Measurements from ENCODE around the gene PHLDA1. TPM values are rescaled to one million over a fixed set of nuclear protein-coding genes. Genes with fewer than 3 reads are reported as not detected.

PHLDA1 gene
- total and polyA plus RNA-seq, 10 of the 15 experiments (the other 5 are each of a cell fraction or from before 2014, with no cell fraction given): 0.66 to 14.2 (median 1.3) TPM

- no peak for ATAC-seq
- Histone ChIP-seq H3K27me3 (replicated peaks in 1 of 2; ENCODE audit: control insufficient read depth in 2 of 2, insufficient read depth in 2 of 2, low read length in 1 of 2) (no peaks in the 10 kb centered on the region), H3K27ac (ENCODE audit: control insufficient read depth, insufficient read depth) (no peak overlapping the region), H3K36me3 (ENCODE audit: control insufficient read depth in 2 of 2, insufficient read depth in 2 of 2, low read length in 1 of 2) (peaks cover 0 to 9% of the 10 kb centered on the region in 2 experiments; a peak in 2 of 4 replicates), H3K4me1 (ENCODE audit: control insufficient read depth, insufficient read depth, low read length) (no peaks in the 10 kb centered on the region), H2AFZ (ENCODE audit: control insufficient read depth, low read depth, low read length) (no peak overlapping the region), H3K79me2 (ENCODE audit: control insufficient read depth, insufficient read depth, low read length) (no peaks in the 10 kb centered on the region), H3K9ac (ENCODE audit: control insufficient read depth, insufficient read depth, low read length) (no peak overlapping the region), H3K9me3 (replicated peaks; ENCODE audit: control insufficient read depth, insufficient read depth, low read length) (no peaks in the 10 kb centered on the region), H3K4me3 (no peak overlapping the region), H4K20me1 (ENCODE audit: control insufficient read depth, insufficient read depth) (no peaks in the 10 kb centered on the region), H3K4me2 (ENCODE audit: control insufficient read depth, insufficient read depth) (no peak overlapping the region)
- no peak for FAIRE-seq
- intact Hi-C loops (cut with micrococcal nuclease; ENCODE audit: unreplicated experiment) (no loop called here), in situ Hi-C loops (cut with MboI) (no loop called here)
- POLR2A ChIA-PET: no interaction called here
- SMC1A ChIA-PET (ENCODE audit: uncharacterized antibody, unreplicated experiment): interaction anchor here (0.7 to 2.5 kb wide), 5 partner anchors 10 to 559 kb away, joined by 3 to 9 read pairs (median 3); no protein-coding TSS in a partner anchor
- no peak for TF ChIP-seq NRF1 (conservative IDR thresholded peaks at IDR 0.05; ENCODE audit: low read depth, low read length)
- CTCF ChIA-PET: interaction anchor here (0.6 to 1.6 kb wide), 5 partner anchors 10 to 519 kb away, joined by 3 to 7 read pairs (median 4); no protein-coding TSS in a partner anchor
- no peak for DNase-seq (ENCODE audit: low read depth, low spot score)
- WGBS (ENCODE audit: insufficient coverage, insufficient replicate concordance, low lambda C conversion rate, missing lambda C conversion rate): 93% methylated on average over 3 of the region's 4 CpGs
- RAD21 ChIA-PET (ENCODE audit: unreplicated experiment): interaction anchor here (1.4 kb wide), 1 partner anchor 516 kb away, joined by 3 read pairs; no protein-coding TSS in a partner anchor
- no TSS peak for BruUV-seq (replicated peaks)
These were observed 11.8 kb upstream of the PHLDA1 start for GRCh38 chr12:76043377-76043776.

GRCh38 chr12:76042147-76042546 lies 10.6 kb upstream of the PHLDA1 start:
- ChIA-PET POLR2A (no interaction called here), SMC1A (ENCODE audit: uncharacterized antibody, unreplicated experiment) (interaction anchor here (2.5 to 16.5 kb wide), 2 partner anchors 9 to 514 kb away, joined by 9 to 268 read pairs; no protein-coding TSS in a partner anchor), RAD21 (ENCODE audit: unreplicated experiment) (interaction anchor here (1.4 kb wide), 1 partner anchor 514 kb away, joined by 3 read pairs; no protein-coding TSS in a partner anchor), CTCF (interaction anchor here (1.5 kb wide), 1 partner anchor 484 kb away, joined by 4 read pairs; no protein-coding TSS in a partner anchor)
- no peak overlapping the region for H3K4me3 ChIP-seq
- no peak overlapping the region for H3K9ac ChIP-seq (ENCODE audit: control insufficient read depth, insufficient read depth, low read length)
- ATAC-seq (no peak), FAIRE-seq (no peak), DNase-seq (ENCODE audit: low read depth, low spot score) (no peak)
- no peaks in the 10 kb centered on the region for H4K20me1 ChIP-seq (ENCODE audit: control insufficient read depth, insufficient read depth)
- no peaks in the 10 kb centered on the region for H3K9me3 ChIP-seq (replicated peaks; ENCODE audit: control insufficient read depth, insufficient read depth, low read length)
- TF ChIP-seq ZNF24 (IDR thresholded peaks at IDR 0.05): no peak
- TF ChIP-seq, protein P1, sequence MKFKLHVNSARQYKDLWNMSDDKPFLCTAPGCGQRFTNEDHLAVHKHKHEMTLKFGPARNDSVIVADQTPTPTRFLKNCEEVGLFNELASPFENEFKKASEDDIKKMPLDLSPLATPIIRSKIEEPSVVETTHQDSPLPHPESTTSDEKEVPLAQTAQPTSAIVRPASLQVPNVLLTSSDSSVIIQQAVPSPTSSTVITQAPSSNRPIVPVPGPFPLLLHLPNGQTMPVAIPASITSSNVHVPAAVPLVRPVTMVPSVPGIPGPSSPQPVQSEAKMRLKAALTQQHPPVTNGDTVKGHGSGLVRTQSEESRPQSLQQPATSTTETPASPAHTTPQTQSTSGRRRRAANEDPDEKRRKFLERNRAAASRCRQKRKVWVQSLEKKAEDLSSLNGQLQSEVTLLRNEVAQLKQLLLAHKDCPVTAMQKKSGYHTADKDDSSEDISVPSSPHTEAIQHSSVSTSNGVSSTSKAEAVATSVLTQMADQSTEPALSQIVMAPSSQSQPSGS (IDR thresholded peaks at IDR 0.05; ENCODE audit: low read length): 0 out of 2 replicates have a peak, but pooled peaks have one; percentile 6
- WGBS (ENCODE audit: insufficient coverage, insufficient replicate concordance, low lambda C conversion rate, missing lambda C conversion rate): 98% methylated on average over 2 of the region's 2 CpGs
- no peak overlapping the region for H2AFZ ChIP-seq (ENCODE audit: control insufficient read depth, low read depth, low read length)
- peaks cover 0 to 9% of the 10 kb centered on the region in 2 experiments; a peak in 2 of 4 replicates for H3K36me3 ChIP-seq (ENCODE audit: control insufficient read depth in 2 of 2, insufficient read depth in 2 of 2, low read length in 1 of 2)
- in situ Hi-C loops (cut with MboI) (no loop called here), intact Hi-C loops (cut with micrococcal nuclease; ENCODE audit: unreplicated experiment) (no loop called here)
- no peaks in the 10 kb centered on the region for H3K4me1 ChIP-seq (ENCODE audit: control insufficient read depth, insufficient read depth, low read length)
- no peaks in the 10 kb centered on the region for H3K79me2 ChIP-seq (ENCODE audit: control insufficient read depth, insufficient read depth, low read length)
- BruUV-seq (replicated peaks): no TSS peak
- H3K4me2 ChIP-seq (ENCODE audit: control insufficient read depth, insufficient read depth): no peak overlapping the region
- H3K27me3 ChIP-seq (replicated peaks in 1 of 2; ENCODE audit: control insufficient read depth in 2 of 2, insufficient read depth in 2 of 2, low read length in 1 of 2): no peaks in the 10 kb centered on the region
- no peak overlapping the region for H3K27ac ChIP-seq (ENCODE audit: control insufficient read depth, insufficient read depth)
